Measurements from ENCODE around the gene UBL4A. TPM values are rescaled to one million over a fixed set of nuclear protein-coding genes. Genes with fewer than 3 reads are reported as not detected.

UBL4A gene
- total RNA-seq, 1 experiment from 2014 or later, result 26.7 TPM

DNA sequence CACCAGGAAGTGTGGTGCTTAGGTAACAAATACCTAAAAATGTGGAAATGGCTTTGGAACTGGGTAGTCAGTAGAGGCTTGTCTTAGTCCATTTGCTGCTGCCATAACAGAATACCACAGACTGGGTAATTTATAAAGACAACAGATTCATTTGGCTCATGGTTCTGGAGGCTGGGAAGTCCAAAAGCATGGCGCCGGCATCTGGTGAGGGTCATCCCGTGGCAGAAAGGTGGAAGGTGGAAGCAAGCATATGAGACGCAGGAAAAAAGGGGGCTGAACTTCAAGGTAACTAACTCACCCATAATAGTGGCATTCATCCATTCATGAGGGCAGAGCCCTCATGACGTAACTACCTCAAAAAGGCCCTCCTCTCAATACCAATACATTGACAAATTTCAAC lies 23.0 kb upstream of the UBL4A start:
- Mint-ChIP-seq H3K27me3 (ENCODE audit: insufficient read depth, unreplicated experiment) (peaks cover 33% of the 10 kb centered on the region), H3K4me1 (ENCODE audit: insufficient read depth, unreplicated experiment) (no peaks in the 10 kb centered on the region), H3K36me3 (ENCODE audit: insufficient read depth, unreplicated experiment) (peaks cover 17% of the 10 kb centered on the region), H3K27ac (ENCODE audit: low read depth, unreplicated experiment) (no peak overlapping the region), H3K9me3 (ENCODE audit: unreplicated experiment) (peaks cover 15% of the 10 kb centered on the region), H3K4me3 (ENCODE audit: unreplicated experiment) (no peak overlapping the region)
- CTCF ChIA-PET, result no interaction called here
- no peak for DNase-seq (ENCODE audit: unreplicated experiment)
- POLR2A ChIA-PET, result no interaction called here
- no TSS peak for BruUV-seq (replicated peaks)
- intact Hi-C loops (cut with micrococcal nuclease), result no loop called here
- TF ChIP-seq, protein P1, sequence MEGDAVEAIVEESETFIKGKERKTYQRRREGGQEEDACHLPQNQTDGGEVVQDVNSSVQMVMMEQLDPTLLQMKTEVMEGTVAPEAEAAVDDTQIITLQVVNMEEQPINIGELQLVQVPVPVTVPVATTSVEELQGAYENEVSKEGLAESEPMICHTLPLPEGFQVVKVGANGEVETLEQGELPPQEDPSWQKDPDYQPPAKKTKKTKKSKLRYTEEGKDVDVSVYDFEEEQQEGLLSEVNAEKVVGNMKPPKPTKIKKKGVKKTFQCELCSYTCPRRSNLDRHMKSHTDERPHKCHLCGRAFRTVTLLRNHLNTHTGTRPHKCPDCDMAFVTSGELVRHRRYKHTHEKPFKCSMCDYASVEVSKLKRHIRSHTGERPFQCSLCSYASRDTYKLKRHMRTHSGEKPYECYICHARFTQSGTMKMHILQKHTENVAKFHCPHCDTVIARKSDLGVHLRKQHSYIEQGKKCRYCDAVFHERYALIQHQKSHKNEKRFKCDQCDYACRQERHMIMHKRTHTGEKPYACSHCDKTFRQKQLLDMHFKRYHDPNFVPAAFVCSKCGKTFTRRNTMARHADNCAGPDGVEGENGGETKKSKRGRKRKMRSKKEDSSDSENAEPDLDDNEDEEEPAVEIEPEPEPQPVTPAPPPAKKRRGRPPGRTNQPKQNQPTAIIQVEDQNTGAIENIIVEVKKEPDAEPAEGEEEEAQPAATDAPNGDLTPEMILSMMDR (IDR thresholded peaks at IDR 0.05; ENCODE audit: unreplicated experiment), result no peak

DNA sequence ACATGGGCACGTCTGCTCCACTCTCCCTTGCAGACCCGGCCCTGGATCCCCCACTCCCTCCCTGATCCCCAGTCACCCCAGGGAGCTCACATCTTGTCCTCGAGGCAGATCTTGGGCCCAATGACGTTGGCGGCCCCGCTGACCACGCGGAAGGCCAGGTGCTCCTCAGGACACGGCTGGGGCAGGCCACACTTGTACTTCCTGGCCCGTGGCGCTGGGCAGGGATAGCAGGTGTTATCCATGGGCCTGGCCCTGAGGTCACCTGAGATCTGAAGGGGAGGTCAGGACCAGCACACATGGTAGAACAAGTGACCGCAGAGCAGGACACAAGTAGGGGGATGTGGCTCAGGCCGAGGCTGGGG lies 21.9 kb upstream of the UBL4A start:
- Mint-ChIP-seq H3K36me3 (ENCODE audit: insufficient read depth, unreplicated experiment) (peaks cover 17% of the 10 kb centered on the region), H3K27me3 (ENCODE audit: insufficient read depth, unreplicated experiment) (peaks cover 23% of the 10 kb centered on the region), H3K27ac (ENCODE audit: low read depth, unreplicated experiment) (no peak overlapping the region), H3K4me3 (ENCODE audit: unreplicated experiment) (no peak overlapping the region), H3K9me3 (ENCODE audit: unreplicated experiment) (peaks cover 15% of the 10 kb centered on the region), H3K4me1 (ENCODE audit: insufficient read depth, unreplicated experiment) (no peaks in the 10 kb centered on the region)
- intact Hi-C loops (cut with micrococcal nuclease), result no loop called here
- BruUV-seq (replicated peaks), result no TSS peak
- ChIA-PET POLR2A (interaction anchor here (1.4 kb wide), 1 partner anchor 9 kb away, joined by 3 read pairs; no protein-coding TSS in a partner anchor), CTCF (no interaction called here)
- TF ChIP-seq, protein P1 (IDR thresholded peaks at IDR 0.05; ENCODE audit: unreplicated experiment), result no peak
- no peak for DNase-seq (ENCODE audit: unreplicated experiment)

DNA sequence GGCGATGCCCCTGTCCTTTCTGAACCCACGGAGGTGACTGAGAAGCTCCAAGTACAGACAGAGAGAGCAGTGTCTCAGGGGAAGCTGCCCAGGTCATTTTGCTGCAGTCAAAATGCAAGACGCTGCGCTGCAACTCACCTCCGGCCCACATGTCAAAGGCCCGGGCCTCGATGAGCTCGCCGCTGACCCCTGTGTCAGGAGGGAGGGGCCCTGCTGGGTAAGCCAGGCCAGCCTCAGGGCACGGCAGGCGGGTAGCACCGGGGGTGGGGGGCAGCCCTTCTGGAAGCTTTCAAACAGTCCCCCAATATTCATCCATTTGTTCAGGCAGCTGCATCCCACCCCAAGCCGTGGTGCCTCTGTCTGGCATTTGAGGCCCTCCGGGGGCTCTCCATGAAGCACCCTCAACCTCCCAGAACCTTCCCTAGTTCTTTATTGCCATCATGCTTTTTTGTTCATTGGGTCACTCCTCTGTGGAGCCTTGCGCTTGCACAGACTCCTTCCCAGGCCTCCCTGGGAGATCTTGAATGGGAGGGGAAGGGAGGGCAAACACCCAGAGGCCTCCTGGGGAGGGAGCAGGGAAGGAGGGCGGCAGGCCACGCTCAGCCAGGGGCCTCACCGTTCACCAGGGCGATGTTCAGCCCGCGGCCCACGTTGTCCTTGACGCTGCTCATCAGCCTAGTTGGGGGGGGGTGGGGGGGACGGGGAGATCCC lies 21.4 kb upstream of the UBL4A start:
- Mint-ChIP-seq H3K36me3 (ENCODE audit: insufficient read depth, unreplicated experiment) (peaks cover 17% of the 10 kb centered on the region), H3K4me1 (ENCODE audit: insufficient read depth, unreplicated experiment) (no peaks in the 10 kb centered on the region), H3K9me3 (ENCODE audit: unreplicated experiment) (peaks cover 15% of the 10 kb centered on the region), H3K27me3 (ENCODE audit: insufficient read depth, unreplicated experiment) (peaks cover 21% of the 10 kb centered on the region), H3K4me3 (ENCODE audit: unreplicated experiment) (no peak overlapping the region), H3K27ac (ENCODE audit: low read depth, unreplicated experiment) (no peak overlapping the region)
- DNase-seq (ENCODE audit: unreplicated experiment), result no peak
- no TSS peak for BruUV-seq (replicated peaks)
- intact Hi-C loops (cut with micrococcal nuclease), result no loop called here
- ChIA-PET CTCF (no interaction called here), POLR2A (interaction anchor here (0.7 to 1.4 kb wide), 3 partner anchors 8 to 17 kb away, joined by 3 to 4 read pairs (median 3); partner anchors contain the start of genes FAM3A and SLC10A3)
- TF ChIP-seq, protein P1 (IDR thresholded peaks at IDR 0.05; ENCODE audit: unreplicated experiment), result no peak

DNA sequence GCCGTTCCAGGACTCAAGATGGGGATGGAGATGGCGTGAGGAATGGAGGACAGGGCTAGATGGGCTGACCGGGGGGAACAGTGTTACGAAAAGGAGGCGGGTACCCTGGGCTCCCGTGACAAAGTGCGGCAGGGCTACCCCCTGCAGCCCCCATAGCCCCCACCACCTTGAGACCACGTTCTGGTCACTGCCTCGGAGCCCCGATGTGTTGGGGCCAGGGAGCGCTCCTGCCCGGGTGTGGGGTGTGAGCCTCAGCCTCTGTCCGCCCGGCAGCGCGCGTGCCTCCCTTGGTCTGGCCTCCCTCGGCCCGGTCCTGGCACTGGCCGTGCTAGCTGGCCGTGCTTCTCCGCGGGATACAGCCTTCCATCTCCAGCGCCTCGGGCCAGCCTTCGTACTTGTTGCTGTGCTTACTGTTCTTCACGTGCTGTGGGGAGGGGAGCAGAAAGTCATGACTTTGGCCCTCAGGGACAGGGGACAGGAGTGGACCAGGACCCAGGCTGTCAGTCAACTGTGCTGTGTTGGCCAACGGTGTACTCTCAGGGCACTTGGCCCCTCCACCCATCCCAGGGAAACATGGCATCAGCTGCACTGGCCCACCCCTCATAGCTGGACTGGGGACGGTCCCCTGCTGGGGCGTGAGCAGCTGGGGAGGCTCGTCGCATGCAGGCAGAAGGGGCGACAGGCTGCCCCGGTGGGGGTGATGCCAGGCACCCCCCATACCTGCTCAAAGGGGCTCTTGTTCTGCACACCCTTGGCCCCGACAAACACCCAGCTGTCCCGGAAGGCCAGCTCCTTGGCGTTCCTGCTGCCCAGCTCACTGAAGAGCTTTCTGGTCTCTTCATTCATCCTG lies 20.3 kb upstream of the UBL4A start:
- TF ChIP-seq, protein P1 (IDR thresholded peaks at IDR 0.05; ENCODE audit: unreplicated experiment), result no peak
- peaks cover 15% of the 10 kb centered on the region for H3K9me3 Mint-ChIP-seq (ENCODE audit: unreplicated experiment)
- peaks cover 17% of the 10 kb centered on the region for H3K36me3 Mint-ChIP-seq (ENCODE audit: insufficient read depth, unreplicated experiment)
- intact Hi-C loops (cut with micrococcal nuclease), result no loop called here
- POLR2A ChIA-PET, result interaction anchor here (0.7 to 1.0 kb wide), 2 partner anchors 9 to 16 kb away, joined by 3 to 4 read pairs; partner anchors contain the start of genes FAM3A and SLC10A3
- CTCF ChIA-PET, result no interaction called here
- DNase-seq (ENCODE audit: unreplicated experiment), result no peak
- H3K27ac Mint-ChIP-seq (ENCODE audit: low read depth, unreplicated experiment), result no peak overlapping the region
- H3K4me1 Mint-ChIP-seq (ENCODE audit: insufficient read depth, unreplicated experiment), result no peaks in the 10 kb centered on the region
- BruUV-seq (replicated peaks), result no TSS peak
- peaks cover 21% of the 10 kb centered on the region for H3K27me3 Mint-ChIP-seq (ENCODE audit: insufficient read depth, unreplicated experiment)
- H3K4me3 Mint-ChIP-seq (ENCODE audit: unreplicated experiment), result no peak overlapping the region
